ENCODE measurements around the gene DNAH14.

Gene DNAH14

DNA sequence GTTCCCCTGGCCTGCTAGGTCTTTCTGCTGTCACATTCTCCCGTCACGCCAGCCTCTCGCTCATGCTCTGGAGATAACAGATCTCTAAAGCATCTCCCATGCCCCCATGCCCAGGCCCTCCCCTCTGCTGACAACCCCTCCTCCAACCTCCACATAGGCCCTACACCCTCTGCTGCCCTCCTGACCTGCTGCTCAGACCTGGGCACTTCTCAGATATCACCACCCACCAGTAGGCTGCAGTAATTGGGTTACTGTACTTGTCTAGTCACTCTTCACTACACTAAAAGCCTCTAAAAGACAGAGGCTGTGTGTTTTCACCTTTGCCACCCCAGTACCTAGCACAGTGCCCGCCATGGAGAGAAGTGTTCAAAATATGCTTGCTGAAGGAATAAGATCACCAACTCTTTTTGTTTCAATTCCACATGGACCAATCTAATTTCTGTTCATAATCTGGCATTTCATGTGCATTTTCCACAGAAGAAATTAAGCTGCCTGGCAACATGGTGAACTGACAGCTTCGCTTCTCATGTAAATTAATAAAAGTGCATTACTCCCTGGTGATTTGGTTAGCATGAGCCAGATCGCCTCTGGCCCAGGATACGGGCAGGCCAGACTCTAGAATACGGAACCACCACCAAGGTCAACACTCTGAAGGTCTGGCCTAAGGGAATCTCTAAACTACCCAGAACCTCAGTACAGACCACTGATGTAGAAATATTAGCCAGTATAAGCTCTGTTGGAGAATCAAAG lies 477.7 kb downstream of the DNAH14 start:
- DNase-seq (ENCODE audit: low spot score), result no peak

DNA sequence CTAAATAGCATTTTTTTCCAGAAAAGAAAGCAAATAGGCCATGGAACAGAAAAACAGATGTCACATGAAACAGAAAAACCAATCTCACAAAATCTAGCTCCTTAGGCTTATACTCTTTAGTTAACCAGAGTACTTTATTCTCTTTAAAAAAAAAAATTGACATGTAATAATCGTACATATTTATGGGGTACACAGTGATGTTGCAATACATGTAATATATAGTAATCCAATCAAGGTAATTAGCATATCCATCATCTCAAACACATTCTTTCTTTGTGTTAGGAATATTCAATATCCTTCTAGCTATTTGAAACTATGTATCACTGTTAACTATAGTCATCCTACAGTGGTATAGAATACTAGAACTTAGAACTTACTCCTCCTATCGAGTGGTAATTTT lies 478.3 kb downstream of the DNAH14 start:
- DNase-seq (ENCODE audit: low spot score), result no peak

DNA sequence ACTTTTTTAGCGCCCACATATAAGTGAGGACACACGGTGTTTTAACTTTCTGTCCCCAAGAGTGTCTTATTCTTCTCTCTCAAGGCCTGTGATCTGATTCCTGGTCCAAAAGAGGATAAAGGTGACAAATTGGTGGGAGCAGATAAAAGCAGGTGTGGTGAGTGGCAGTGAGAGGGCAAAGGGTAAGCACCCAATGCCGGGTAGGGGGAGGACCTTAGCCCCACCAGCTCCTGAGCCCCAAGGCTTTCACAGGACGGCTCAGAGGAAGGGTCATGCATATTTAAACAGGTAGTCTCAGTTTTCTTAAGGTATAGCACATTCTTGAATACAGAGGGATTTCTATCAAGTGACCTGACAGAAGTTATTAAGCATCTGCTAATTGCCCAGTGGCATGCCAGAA lies 478.8 kb downstream of the DNAH14 start:
- DNase-seq (ENCODE audit: low spot score), result no peak

DNA sequence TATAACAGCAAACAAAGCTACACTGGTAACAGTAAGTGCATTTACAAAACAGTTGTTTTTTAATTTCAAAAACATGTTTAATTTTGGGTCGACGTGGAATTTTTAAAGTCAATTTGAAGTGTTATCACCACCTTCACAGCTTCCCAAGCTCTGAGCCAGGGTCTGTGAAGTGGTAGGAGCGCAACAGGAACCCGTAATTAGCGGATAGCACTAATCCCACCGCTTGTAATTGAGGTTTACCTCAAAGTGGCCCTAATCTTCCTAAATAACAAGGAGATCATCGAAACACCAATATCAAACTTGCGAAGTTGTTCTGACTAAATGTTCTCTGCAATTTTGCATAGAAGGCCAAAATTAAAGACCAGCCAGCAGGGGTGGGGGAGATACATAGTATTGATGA lies 479.6 kb downstream of the DNAH14 start:
- DNase-seq (ENCODE audit: low spot score), result no peak

DNA sequence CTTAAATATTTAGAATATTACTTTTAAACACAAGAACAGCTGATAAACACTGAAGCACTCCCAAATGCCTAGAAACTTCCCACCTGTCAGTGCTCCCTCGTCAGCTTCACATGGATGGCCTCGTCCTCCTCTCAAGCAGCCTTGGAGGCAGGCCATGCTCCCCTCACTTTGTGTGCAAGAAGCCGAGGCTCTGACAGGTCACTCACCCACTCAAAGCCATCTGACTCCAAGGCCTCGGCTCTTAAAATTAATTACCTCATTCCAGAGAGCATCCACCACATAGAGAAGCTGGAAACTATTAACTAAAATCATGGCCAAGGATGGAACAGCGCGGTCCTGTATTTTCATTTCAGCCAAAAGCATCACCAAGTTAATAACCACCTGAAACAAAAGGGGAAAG lies 480.6 kb downstream of the DNAH14 start:
- DNase-seq (ENCODE audit: low spot score), result no peak

DNA sequence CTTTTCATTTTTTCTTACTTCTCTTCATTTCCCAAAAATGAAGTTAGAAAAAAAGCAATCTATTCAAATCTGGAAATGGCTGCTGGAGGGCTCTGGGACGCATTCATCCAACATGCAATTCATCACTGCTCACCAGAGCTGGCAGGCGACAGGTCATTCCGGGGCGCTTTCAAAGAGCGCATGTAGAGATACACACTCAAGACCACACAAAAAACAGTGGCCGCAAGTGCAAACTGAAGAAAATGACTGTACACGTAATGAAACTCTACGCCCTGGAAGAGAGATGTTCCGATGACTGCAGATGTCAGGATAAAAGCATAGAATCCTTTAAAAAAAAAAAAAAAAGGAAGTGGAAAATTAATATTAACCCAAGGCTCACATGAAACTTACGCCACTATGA lies 482.8 kb downstream of the DNAH14 start:
- DNase-seq (ENCODE audit: low spot score), result no peak

DNA sequence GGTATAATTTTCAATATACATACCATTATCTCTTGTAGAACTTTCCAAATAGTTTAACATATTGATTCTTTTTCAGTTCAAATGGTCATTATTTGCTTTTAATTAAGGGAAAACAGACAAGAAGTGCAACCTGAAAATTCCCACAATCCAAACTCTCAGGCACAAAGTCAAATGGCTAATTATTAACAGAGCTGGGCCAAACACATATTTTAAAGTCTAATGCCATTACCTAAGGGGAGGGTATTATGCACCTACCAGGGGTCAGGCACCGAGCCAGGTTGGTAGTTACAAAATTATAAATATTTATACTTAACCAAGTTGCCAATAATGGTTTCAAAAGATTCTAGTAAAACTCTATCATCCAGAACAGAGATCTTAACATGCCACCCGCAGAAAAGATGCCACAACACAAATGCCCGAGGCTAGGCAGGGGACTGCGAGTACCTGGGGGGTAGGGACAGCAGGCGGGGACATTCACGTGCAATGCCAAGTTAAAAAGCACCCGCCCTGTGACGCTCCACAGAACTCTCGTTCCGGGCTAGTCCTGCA lies 483.4 kb downstream of the DNAH14 start:
- no peak for DNase-seq (ENCODE audit: low spot score)

DNA sequence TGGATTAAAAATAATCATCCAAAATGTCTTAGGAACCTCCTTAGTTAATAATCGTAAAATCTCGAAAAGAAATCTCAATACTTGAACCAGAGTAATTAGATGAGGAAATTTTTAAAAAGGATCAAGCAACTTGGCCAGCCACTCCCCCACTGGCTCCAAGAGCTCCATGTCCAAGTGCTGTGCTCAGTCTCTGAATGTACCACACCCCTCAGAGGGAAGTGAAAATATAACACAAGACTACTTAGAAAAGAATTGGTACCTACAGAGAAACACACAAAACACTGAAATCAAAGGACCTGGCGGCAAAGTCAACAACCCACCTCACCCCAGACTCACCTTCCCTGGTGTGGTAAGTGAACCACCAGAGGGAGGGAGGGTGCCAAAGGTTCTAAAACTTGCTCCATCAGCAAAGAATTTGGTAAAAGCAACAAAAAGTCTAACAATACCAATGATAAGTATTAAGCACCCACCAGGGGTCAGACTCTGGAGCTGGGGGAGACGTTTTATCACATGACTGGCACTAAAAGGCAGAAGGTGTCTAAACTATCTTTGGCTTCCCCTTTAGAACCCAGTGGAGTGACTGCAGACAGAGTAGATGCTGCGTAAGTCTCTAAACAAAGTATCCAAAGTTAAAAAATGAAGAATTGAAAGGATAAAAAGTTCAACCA lies 484.4 kb downstream of the DNAH14 start:
- no peak for DNase-seq (ENCODE audit: low spot score)

DNA sequence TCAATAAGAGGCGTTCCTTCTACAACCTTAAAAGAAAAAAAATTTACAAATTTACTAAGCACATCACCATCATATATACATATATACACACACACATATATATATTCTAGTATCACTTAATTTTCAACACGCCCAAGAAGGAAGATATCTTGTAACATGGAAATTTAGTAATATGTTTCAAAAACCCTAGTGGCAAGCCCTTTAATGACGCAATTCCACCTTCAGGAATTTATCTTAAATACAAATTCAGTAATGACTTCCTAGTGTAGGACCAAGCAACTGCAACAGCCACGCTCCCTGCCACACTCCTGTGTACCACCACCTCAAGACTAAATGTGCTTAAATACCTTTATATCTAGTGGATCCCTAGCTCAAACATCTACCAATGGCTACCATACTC lies 485.8 kb downstream of the DNAH14 start:
- DNase-seq (ENCODE audit: low spot score), result no peak

DNA sequence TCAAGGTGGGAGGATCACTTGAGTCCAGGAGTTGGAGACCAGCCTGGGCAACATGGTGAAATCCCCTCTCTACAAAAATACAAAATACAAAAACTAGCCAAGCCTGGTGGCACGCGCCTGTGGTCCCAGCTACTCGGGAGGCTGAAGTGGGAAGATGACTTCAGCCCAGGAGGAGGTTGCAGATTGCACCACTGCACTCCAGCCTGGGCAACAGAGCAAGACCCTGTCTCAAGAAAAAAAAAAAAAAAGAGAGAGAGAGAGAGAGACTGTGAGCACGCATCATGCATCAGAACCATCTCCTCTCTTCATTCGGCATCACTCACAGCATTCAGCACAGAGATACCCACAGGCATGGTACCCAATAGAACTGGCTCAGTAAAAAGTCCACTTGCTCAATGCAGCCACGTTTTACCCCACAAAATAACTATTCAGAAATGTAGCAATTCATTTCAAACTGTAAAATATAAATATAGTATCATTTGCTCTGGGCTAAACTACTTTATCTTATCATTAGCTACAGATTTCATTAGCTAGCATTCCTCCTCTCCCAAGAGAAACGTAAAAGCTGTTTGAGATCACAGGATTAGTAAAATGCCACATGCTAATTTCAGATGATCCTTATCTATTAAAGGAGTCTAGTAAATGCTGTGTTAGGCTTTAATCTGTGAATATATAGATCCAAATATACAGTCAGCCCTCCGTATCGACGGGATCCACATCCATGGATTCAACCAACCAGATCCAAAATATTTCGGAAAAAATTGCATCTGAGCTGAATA lies 486.7 kb downstream of the DNAH14 start:
- no peak for DNase-seq (ENCODE audit: low spot score)

DNA sequence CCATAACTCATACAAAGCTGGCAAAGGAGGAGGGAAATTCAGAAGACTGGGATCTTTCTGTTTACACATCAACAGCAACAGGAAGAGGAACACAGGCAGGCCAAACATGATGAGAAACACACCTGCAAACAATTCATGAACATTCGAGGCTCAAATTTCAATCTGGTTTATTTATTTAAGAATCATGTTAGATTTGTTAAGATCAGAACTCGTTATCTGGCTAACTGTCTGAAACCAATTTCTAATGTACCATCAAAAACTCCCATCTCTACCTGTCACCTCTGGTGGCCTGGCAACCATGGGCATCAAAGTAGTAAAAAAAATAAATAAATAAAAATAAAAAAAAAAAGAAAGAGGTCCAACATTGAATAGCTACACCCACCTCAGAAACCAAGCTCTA lies 488.6 kb downstream of the DNAH14 start:
- DNase-seq (ENCODE audit: low spot score), result no peak

DNA sequence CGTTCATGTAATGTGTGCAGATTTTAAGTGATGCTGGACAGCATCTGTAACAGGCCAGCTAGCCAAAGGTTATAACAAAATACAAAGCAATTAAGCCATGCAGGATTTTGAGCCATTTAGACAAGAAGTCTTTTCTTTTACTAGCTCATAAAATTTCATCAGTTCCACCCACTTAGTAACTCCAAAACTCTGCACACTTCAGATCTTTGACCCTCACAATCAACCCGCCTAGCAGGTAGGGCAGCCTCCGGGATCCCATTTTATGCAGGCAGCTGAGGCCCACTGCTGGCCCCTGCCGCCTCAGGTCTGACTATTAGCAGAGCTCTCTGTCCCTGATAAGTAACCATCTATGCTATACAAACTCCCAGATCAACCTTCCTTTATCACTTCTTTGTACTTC lies 489.1 kb downstream of the DNAH14 start:
- no peak for DNase-seq (ENCODE audit: low spot score)

DNA sequence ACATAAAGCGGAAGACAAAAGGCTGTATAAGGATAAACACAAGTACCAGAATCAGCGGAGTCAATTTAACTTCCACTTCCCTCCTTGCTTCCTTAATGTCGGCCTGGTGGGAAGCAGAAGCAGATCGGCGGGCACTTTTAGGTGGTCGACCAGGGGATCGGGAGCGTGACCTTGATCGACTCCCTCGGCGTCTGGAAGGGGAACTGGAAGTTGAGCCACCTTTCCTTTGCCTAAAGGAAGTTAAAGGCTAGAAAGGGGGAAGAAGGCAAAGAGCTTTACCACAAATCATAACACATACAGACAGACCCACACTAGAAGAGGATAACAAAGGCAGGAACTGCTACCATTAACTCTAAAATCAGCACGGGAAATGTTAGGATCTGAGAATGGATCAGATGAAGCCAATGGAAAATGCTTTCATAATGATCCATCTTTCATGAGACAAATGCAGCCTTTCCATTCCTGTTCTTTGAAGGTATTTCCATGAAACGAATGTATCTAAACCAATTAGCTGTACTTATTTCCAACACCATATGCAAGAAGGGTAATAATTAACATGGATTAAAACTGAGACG lies 492.6 kb downstream of the DNAH14 start:
- no peak for DNase-seq (ENCODE audit: low spot score)

DNA sequence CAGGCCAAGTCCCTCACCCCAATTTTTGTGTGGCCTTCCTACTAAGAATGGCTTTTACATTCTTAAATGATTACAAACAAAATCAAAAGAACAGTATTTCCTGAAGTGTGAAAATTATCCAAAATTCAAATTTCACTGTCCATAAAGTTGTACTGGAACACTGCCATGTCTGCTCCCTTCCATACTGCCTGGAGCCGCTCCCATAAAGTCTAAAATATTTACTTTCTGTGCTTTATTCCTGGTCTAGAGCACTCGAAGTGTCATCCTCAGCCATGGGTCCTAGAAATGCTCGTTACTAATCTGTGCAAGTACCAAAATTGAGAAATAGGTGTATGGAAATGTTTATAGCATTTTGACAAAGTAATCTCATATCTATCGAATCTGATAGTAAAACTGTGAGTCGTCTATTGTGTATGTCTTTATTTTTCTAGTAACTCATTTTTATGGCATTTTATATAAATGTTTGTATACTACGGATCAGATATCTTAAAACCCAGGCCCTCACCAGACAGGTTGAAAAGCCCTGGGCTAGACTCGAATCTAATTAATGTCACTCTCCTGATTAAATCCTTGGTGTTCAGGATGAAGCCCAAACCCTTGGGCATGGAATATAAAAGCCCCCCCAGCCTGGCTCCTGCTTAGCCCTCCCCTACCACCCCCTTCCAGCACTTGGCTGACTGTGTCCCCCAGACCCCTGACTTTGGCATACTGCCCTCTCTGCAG lies 493.5 kb downstream of the DNAH14 start:
- DNase-seq (ENCODE audit: low spot score), result no peak

DNA sequence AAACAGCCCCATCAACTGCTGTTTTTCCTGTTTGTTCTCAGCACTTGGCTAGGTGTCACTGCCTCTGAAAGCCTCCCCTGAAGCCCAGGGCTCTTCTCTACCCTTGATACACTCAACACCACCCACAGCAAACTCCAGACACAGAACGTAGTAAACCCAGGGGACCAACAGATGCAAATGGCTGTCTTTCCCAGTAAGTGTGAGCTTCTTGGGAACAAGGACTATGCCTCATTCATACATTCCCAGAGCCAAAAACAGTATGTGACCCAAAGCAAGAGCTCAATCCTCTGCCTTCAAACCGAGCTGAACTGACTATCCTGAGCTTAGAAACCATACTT lies 494.0 kb downstream of the DNAH14 start:
- no peak for DNase-seq (ENCODE audit: low spot score)

DNA sequence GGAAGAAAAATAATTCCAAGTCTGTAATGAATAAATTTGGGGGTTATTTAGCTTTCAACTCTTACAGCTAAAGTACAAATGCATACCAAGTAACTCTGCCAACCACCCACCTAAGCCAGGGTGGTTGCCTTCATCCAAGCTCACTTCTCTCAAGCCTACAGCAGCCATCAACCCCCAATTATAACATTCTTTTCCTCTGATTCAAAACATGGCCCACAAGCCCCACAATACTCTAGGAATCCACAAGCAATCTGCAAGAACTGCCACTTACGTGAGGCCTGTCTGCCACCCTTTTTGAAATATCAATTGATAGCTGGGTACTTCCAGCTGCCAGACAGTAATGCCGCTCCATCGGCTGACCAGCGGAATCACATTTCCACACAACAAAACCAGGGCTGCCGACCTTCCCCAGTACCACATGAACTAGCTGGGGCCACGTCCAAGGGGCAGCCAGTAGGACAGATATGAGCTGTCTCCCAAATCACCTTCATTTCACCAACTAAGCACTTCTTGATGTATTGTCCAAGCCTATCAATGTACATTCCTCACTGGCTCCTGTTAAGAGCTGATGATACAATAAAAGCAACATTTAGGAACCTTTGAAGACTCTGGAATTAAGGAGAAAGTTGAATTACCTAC lies 495.2 kb downstream of the DNAH14 start:
- DNase-seq (ENCODE audit: low spot score), result no peak

DNA sequence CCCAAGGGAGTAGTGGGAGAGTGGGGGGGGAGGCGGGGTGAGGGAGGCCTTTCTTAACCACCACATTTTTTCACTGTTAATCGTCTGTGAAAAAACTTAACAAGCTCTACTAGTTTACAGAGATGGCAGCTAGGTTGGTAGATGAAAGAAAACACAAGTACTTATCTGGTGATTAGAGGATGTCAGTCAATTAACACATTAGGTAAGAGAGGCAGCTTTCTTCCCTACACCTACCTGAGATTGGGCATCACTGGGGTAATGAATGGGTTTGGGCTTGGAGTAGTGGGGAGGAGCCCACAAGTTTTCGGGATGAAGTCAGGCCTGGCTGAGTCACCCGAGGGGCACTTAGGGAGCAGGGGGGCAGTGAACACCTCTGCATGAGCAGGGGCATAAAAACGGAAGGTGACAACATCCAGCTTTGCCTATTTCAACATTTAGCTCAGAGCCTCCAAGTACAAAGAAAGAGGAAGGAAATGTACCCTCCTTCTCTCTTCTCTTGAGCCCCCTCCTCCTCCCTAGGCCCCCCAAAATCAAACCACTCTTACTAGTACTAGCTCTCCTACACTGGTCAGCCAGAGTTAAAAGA lies 495.8 kb downstream of the DNAH14 start:
- no peak for DNase-seq (ENCODE audit: low spot score)

DNA sequence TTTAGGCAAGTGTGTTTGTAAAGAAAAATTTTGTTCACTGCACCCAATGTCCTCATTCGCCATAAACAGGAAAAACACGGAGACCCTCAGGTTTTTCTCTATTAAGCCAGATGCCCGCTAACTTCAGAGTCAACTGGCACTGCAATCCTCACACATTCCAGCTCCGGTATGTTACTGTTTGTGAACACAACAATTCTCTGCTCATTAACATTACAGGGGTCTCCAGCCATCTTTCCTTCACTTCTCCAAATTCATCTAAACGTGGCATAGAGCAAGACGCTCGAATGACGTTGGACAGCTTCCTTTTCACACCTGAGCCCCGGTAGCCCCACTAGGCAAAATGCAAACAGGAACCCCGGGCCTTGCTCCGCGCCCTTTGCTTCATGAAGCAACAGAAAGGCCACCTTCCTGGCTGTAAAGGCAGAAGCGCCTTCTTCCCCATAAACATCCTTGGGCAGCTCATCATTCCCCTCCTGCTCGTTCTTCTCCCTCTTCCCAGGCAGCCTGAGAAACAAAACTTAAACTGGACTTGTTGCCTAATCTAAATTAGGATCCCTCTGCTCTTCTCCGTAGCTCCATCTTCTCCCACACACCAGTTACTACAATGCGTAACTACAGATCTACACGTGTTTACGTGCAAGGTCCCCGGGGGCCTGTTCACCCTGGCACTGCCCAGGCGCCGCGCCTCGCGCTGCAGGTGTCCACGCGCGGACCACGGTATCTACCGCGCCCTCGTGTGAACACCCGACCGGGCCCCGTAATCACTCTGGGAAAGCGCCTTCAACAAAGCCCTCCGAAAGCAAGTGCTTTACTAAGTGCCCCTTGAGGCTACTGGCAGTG lies 497.1 kb downstream of the DNAH14 start:
- DNase-seq (ENCODE audit: low spot score), result no peak

DNA sequence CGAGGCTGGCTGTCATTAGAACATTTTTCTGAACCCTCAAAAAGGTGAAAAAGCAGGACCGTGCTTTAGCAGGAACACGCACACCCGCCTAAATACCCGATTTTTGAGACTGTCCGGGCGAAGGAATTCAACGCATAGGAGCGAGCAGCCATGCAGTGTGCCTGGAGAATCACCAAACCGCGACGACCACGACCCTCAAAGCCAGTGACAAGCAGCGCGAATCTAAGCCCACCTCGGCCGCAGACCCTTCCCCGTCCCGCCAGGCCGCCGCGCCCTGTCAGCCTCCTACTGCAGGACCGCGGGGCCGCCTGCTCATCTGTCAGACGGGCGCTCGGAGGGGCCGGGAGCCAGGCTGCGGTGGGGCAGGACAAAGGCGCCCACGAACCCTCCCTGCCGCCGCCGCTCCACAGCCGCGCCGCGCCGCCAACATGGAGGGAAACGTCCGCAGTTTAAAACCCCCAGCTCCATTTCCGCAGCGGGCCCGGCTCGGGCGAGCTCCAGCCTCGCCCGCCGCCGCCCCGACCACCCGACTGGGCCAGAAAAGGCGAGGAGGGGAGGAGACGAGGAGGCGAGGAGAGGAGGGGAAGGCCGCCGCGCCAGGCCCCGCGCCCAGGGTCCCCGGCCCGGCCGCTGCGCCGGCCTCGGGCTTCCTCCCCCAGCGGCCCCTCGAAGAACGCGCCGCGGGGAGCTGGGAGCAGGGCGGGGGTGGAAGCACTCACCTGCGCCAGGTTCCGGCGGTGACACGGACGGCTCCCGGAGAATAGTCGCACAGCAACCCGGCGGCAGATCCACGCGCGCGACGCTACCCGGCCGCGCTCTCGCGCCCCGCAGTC lies 498.0 kb downstream of the DNAH14 start, which contains the start of gene LBR:
TSS of gene LBR (minus strand) at position 804 of the 833 bp plus-strand sequence. CDS start 3,963 bp downstream, outside the sequence.
- DNase-seq (ENCODE audit: low spot score), result no peak
